Mesendoderm (in vitro differentiated cells): ENCODE data around the gene TNK1.

Experiments used
- DNase-seq: peaks from one replicate; pipeline ENCODE4 v3.0.0; 2013
- H2AK5ac ChIP-seq: 2 replicates; pipeline ENCODE4 v1.6.1; 2013; ENCODE audit warnings: low read length, inconsistent platforms
- H2BK120ac ChIP-seq: 2 replicates; pipeline ENCODE4 v1.6.1; 2013; ENCODE audit warnings: low read depth, mild to moderate bottlenecking, low read length, moderate library complexity, mixed read lengths
- H2BK15ac ChIP-seq: replicated peaks from 2 replicates; pipeline ENCODE4 v1.6.1; 2013; ENCODE audit warnings: low read depth, mild to moderate bottlenecking, moderate library complexity
- H2BK5ac ChIP-seq: 2 replicates; pipeline ENCODE4 v1.6.1; 2013; ENCODE audit warnings: low read length, inconsistent platforms
- H3K18ac ChIP-seq: 2 replicates; pipeline ENCODE4 v1.6.1; 2013; ENCODE audit warnings: mild to moderate bottlenecking, low read length, mixed read lengths
- H3K23ac ChIP-seq: one replicate; pipeline ENCODE4 v1.6.1; 2013; ENCODE audit warnings: low read length
- H3K27ac ChIP-seq: 2 replicates; pipeline ENCODE4 v1.5.1; 2013; ENCODE audit warnings: low read depth, mild to moderate bottlenecking, inconsistent platforms, low read length, moderate library complexity
- H3K27me3 ChIP-seq: 2 replicates; pipeline ENCODE4 v1.6.1; 2013; ENCODE audit warnings: low read length, control low read depth, mild to moderate bottlenecking, inconsistent platforms; ENCODE audit not compliant: insufficient read depth, poor library complexity
- H3K36me3 ChIP-seq: 2 replicates; pipeline ENCODE4 v1.6.1; 2013; ENCODE audit warnings: low read length, inconsistent platforms; ENCODE audit not compliant: control insufficient read depth, insufficient read depth
- H3K4ac ChIP-seq: one replicate; pipeline ENCODE4 v1.6.1; 2013; ENCODE audit warnings: low read depth, mild to moderate bottlenecking, low read length, moderate library complexity
- H3K4me1 ChIP-seq: 2 replicates; pipeline ENCODE4 v1.6.1; 2013; ENCODE audit warnings: low read depth, low read length, inconsistent platforms; ENCODE audit not compliant: control insufficient read depth
- H3K4me2 ChIP-seq: 2 replicates; pipeline ENCODE4 v1.6.1; 2013; ENCODE audit warnings: low read length
- H3K4me3 ChIP-seq: 2 replicates; pipeline ENCODE4 v1.5.1; 2013; ENCODE audit warnings: mild to moderate bottlenecking, low read length
- H3K56ac ChIP-seq: one replicate; pipeline ENCODE4 v1.6.1; 2013; ENCODE audit warnings: low read length
- H3K79me1 ChIP-seq: 2 replicates; pipeline ENCODE4 v1.6.1; 2013; ENCODE audit warnings: low read length, inconsistent platforms
- H3K79me2 ChIP-seq: 2 replicates; pipeline ENCODE4 v1.6.1; 2013; ENCODE audit warnings: mild to moderate bottlenecking, low read length; ENCODE audit not compliant: control insufficient read depth, insufficient read depth
- H3K9ac ChIP-seq: 2 replicates; pipeline ENCODE4 v1.6.1; 2013; ENCODE audit warnings: low read length, inconsistent platforms
- H4K5ac ChIP-seq: one replicate; pipeline ENCODE4 v1.6.1; 2013; ENCODE audit warnings: low read length
- H4K8ac ChIP-seq: one replicate; pipeline ENCODE4 v1.6.1; 2013; ENCODE audit warnings: low read depth, mild to moderate bottlenecking, control low read depth, low read length, moderate library complexity
- WGBS: extraction: QIAGEN DNeasy Blood & Tissue Kit; methylation state at CpG from one replicate; pipeline ENCODE4 v1.1.7; 2013; ENCODE audit warnings: low lambda C conversion rate, missing lambda C conversion rate; ENCODE audit not compliant: insufficient coverage; ENCODE audit errors: extremely low coverage; 5-methylcytosine and 5-hydroxymethylcytosine counted together

Gene TNK1

GRCh38 chr17:7431231-7431630, 50.3 kb downstream of the TNK1 start:
- Histone ChIP-seq H3K4me3 (no peak overlapping the region), H3K56ac (no peak overlapping the region), H3K27ac (no peak overlapping the region), H3K27me3 (no peaks in the 10 kb centered on the region), H3K79me2 (no peaks in the 10 kb centered on the region), H3K36me3 (no peaks in the 10 kb centered on the region), H3K4me2 (no peak overlapping the region), H3K23ac (no peak overlapping the region), H3K18ac (no peak overlapping the region), H2BK5ac (no peak overlapping the region), H3K9ac (no peak overlapping the region), H3K4ac (no peak overlapping the region), H2BK15ac (no peak overlapping the region), H4K8ac (no peak overlapping the region), H3K79me1 (no peaks in the 10 kb centered on the region), H2BK120ac (no peak overlapping the region), H3K4me1 (no peaks in the 10 kb centered on the region), H2AK5ac (no peak overlapping the region), H4K5ac (no peak overlapping the region)
- no peak for DNase-seq
- WGBS = no CpG with 5 or more reads among the region's 1 CpG

GRCh38 chr17:7432296-7432695, 51.4 kb downstream of the TNK1 start:
- no peaks in the 10 kb centered on the region for H3K79me2 ChIP-seq
- H4K8ac ChIP-seq = no peak overlapping the region
- H3K79me1 ChIP-seq = no peaks in the 10 kb centered on the region
- H3K4me2 ChIP-seq = no peak overlapping the region
- H2BK5ac ChIP-seq = no peak overlapping the region
- no peak overlapping the region for H3K56ac ChIP-seq
- H3K18ac ChIP-seq = no peak overlapping the region
- H3K36me3 ChIP-seq = no peaks in the 10 kb centered on the region
- no peaks in the 10 kb centered on the region for H3K4me1 ChIP-seq
- H3K4me3 ChIP-seq = no peak overlapping the region
- H3K4ac ChIP-seq = no peak overlapping the region
- H3K9ac ChIP-seq = no peak overlapping the region
- H4K5ac ChIP-seq = no peak overlapping the region
- no peaks in the 10 kb centered on the region for H3K27me3 ChIP-seq
- H3K23ac ChIP-seq = no peak overlapping the region
- H2AK5ac ChIP-seq = no peak overlapping the region
- no peak overlapping the region for H2BK15ac ChIP-seq
- H3K27ac ChIP-seq = no peak overlapping the region
- WGBS = no CpG with 5 or more reads among the region's 11 CpGs
- no peak for DNase-seq
- no peak overlapping the region for H2BK120ac ChIP-seq

- Histone ChIP-seq H3K4me1 (peaks cover 3% of the 10 kb centered on the region), H3K4me3 (peak overlapping the region; percentile 19), H4K8ac (no peak overlapping the region), H3K27me3 (peaks cover 9% of the 10 kb centered on the region), H3K23ac (no peak overlapping the region), H3K18ac (peak overlapping the region; percentile 62), H3K4ac (no peak overlapping the region), H2BK15ac (no peak overlapping the region), H3K56ac (peak overlapping the region; percentile 87), H3K79me1 (no peaks in the 10 kb centered on the region), H4K5ac (no peak overlapping the region), H3K27ac (peak overlapping the region; percentile 24), H3K9ac (peak overlapping the region; percentile 73), H2BK120ac (no peak overlapping the region), H3K4me2 (peak overlapping the region; percentile 63), H2BK5ac (no peak overlapping the region), H3K36me3 (no peaks in the 10 kb centered on the region), H2AK5ac (no peak overlapping the region), H3K79me2 (no peaks in the 10 kb centered on the region)
- WGBS = no CpG with 5 or more reads among the region's 49 CpGs
- DNase-seq = peak; percentile 84
Observed at GRCh38 chr17:7435676-7436555, 55.0 kb downstream of the TNK1 start.

GRCh38 chr17:7436556-7437368, 55.9 kb downstream of the TNK1 start:
- H3K27ac ChIP-seq = no peak overlapping the region
- H2BK5ac ChIP-seq = no peak overlapping the region
- peaks cover 5% of the 10 kb centered on the region for H3K4me1 ChIP-seq
- H3K23ac ChIP-seq = no peak overlapping the region
- H3K79me2 ChIP-seq = no peaks in the 10 kb centered on the region
- whole genome bisulfite sequencing = no CpG with 5 or more reads among the region's 92 CpGs
- H2BK120ac ChIP-seq = no peak overlapping the region
- no peak overlapping the region for H4K5ac ChIP-seq
- no peak overlapping the region for H2AK5ac ChIP-seq
- H2BK15ac ChIP-seq = no peak overlapping the region
- H4K8ac ChIP-seq = no peak overlapping the region
- H3K27me3 ChIP-seq = peaks cover 9% of the 10 kb centered on the region
- no peaks in the 10 kb centered on the region for H3K36me3 ChIP-seq
- peak overlapping the region; percentile 23 for H3K4me3 ChIP-seq
- H3K4ac ChIP-seq = peak overlapping the region; percentile 63
- H3K9ac ChIP-seq = peak overlapping the region; percentile 73
- peak; percentile 95 for DNase-seq
- peak overlapping the region; percentile 63 for H3K4me2 ChIP-seq
- peak overlapping the region; percentile 87 for H3K56ac ChIP-seq
- H3K18ac ChIP-seq = peak overlapping the region; percentile 24
- H3K79me1 ChIP-seq = no peaks in the 10 kb centered on the region

GRCh38 chr17:7437369-7437863, 56.5 kb downstream of the TNK1 start:
- H3K4me1 ChIP-seq = peaks cover 5% of the 10 kb centered on the region
- no peak overlapping the region for H4K5ac ChIP-seq
- peak overlapping the region; percentile 88 for H3K4me2 ChIP-seq
- no peak for DNase-seq
- no peak overlapping the region for H2BK5ac ChIP-seq
- no peak overlapping the region for H4K8ac ChIP-seq
- H2BK15ac ChIP-seq = no peak overlapping the region
- H3K4me3 ChIP-seq = peak overlapping the region; percentile 39
- no peak overlapping the region for H2BK120ac ChIP-seq
- H3K4ac ChIP-seq = peak overlapping the region; percentile 10
- H3K56ac ChIP-seq = peak overlapping the region; percentile 84
- peak overlapping the region; percentile 73 for H3K9ac ChIP-seq
- no peaks in the 10 kb centered on the region for H3K36me3 ChIP-seq
- no CpG with 5 or more reads among the region's 31 CpGs for WGBS
- no peak overlapping the region for H3K27ac ChIP-seq
- peaks cover 9% of the 10 kb centered on the region for H3K27me3 ChIP-seq
- no peak overlapping the region for H3K23ac ChIP-seq
- H2AK5ac ChIP-seq = no peak overlapping the region
- H3K18ac ChIP-seq = peak overlapping the region; percentile 8
- no peaks in the 10 kb centered on the region for H3K79me2 ChIP-seq
- H3K79me1 ChIP-seq = no peaks in the 10 kb centered on the region
